ENCODE measurements around the gene UVRAG. TPM values are rescaled to one million over a fixed set of nuclear protein-coding genes. Genes with fewer than 3 reads are reported as not detected.

UVRAG gene
- total and polyA plus RNA-seq, 2 of the 4 experiments (the other 2 are of a cell fraction), result 5.6 to 10.9 TPM

DNA sequence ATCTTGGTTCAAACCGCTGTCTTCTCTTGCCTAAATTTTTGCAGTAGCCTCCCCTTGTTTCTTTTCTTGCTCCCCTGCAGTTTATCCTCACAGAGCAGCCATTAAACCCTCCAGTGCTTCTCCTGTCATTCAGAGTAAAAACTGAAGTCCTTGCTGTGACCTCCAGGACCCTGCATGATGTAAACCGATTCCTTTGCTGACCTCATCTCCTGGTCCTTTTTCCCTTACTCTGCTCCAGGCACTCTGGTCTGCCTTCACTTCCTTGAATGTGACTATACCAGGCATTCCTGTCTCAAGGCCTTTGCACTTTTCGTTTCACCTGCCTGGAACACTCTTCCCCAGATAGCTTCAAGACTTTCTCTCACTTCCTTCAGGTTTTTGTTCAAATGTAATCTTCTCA lies 239.3 kb downstream of the UVRAG start:
- ATAC-seq (ENCODE audit: low read depth), result no peak
- in situ Hi-C loops (cut with MboI; ENCODE audit: low sequenced_read_pairs), result no loop called here

More for the DNA sequence above, 239.3 kb downstream of the UVRAG start:
- Histone ChIP-seq H3K9me3 (ENCODE audit: control insufficient read depth, insufficient read depth, low read length) (no peaks in the 10 kb centered on the region), H4K5ac (ENCODE audit: low read depth, low read length) (no peak overlapping the region), H2BK5ac (ENCODE audit: low read depth, low read length, poor library complexity, severe bottlenecking) (no peak overlapping the region), H3K4me1 (ENCODE audit: control insufficient read depth, insufficient read depth, low read length) (no peaks in the 10 kb centered on the region), H2AK5ac (ENCODE audit: low read depth, low read length) (no peak overlapping the region), H4K20me1 (ENCODE audit: insufficient read depth, low read length) (no peaks in the 10 kb centered on the region), H2BK120ac (ENCODE audit: low read depth, low read length) (no peak overlapping the region), H3K4ac (ENCODE audit: low read depth, low read length) (no peak overlapping the region), H3K23ac (ENCODE audit: low read depth, low read length) (no peak overlapping the region), H2BK20ac (ENCODE audit: low read depth, low read length) (no peak overlapping the region), H4K91ac (ENCODE audit: insufficient read depth, low read depth, low read length) (no peak overlapping the region), H2AK9ac (replicated peaks; ENCODE audit: low read depth, low read length, poor library complexity) (no peak overlapping the region), H3K36me3 (ENCODE audit: control insufficient read depth, insufficient read depth, low read length) (no peaks in the 10 kb centered on the region), H3K56ac (ENCODE audit: extremely low read depth, insufficient read depth, low read length) (no peak overlapping the region), H3K27ac (ENCODE audit: insufficient read depth, low read length) (no peak overlapping the region), H3K79me1 (ENCODE audit: low read depth in 1 of 2, low read length in 2 of 2) (no peaks in the 10 kb centered on the region), H2BK15ac (ENCODE audit: low read depth, low read length) (no peak overlapping the region), H3K27me3 (ENCODE audit: control insufficient read depth, insufficient read depth, low read length) (no peaks in the 10 kb centered on the region), H3K14ac (replicated peaks; ENCODE audit: low read depth, low read length) (no peak overlapping the region), H2AFZ (replicated peaks; ENCODE audit: low read length, poor library complexity) (no peak overlapping the region), H3K4me3 (ENCODE audit: insufficient read depth, low read depth, low read length) (no peak overlapping the region), H3K18ac (ENCODE audit: low read depth, low read length) (no peak overlapping the region), H3K9ac (ENCODE audit: low read depth, low read length) (no peak overlapping the region), H3K4me2 (ENCODE audit: low read depth, low read length) (no peak overlapping the region), H3K9me1 (ENCODE audit: insufficient read depth, low read length) (peaks cover 3% of the 10 kb centered on the region; the same call in 1 of the 2 replicates), H4K8ac (ENCODE audit: low read depth in 2 of 2, low read length in 2 of 2) (no peak overlapping the region)
- ChIA-PET CTCF (no interaction called here), POLR2A (ENCODE audit: unreplicated experiment) (no interaction called here)
- BruUV-seq (replicated peaks), result no TSS peak
- WGBS, 2 experiments (ENCODE audit: extremely low coverage in 2 of 2, insufficient read length in 1 of 2), result 92% methylated on average over 2 of the region's 3 CpGs; no CpG with 5 or more reads in 1 of the 2 experiments
- no peak for DNase-seq
- dilution Hi-C loops (cut with HindIII; ENCODE audit: low sequenced_read_pairs, unreplicated experiment), result no loop called here
- intact Hi-C loops (cut with micrococcal nuclease), result no loop called here
- TF ChIP-seq RAD21 (IDR thresholded peaks at IDR 0.05; ENCODE audit: low read length) (no peak), NFE2L2 (IDR thresholded peaks at IDR 0.05; ENCODE audit: low read depth, low read length) (no peak), MAZ (IDR thresholded peaks at IDR 0.05; ENCODE audit: borderline replicate concordance, low read depth, low read length) (no peak), MXI1 (IDR thresholded peaks at IDR 0.05; ENCODE audit: borderline replicate concordance, low read depth, low read length) (no peak), CEBPB (IDR thresholded peaks at IDR 0.05; ENCODE audit: low read depth, low read length) (no peak)
- TF ChIP-seq, protein P1, sequence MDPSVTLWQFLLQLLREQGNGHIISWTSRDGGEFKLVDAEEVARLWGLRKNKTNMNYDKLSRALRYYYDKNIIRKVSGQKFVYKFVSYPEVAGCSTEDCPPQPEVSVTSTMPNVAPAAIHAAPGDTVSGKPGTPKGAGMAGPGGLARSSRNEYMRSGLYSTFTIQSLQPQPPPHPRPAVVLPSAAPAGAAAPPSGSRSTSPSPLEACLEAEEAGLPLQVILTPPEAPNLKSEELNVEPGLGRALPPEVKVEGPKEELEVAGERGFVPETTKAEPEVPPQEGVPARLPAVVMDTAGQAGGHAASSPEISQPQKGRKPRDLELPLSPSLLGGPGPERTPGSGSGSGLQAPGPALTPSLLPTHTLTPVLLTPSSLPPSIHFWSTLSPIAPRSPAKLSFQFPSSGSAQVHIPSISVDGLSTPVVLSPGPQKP (IDR thresholded peaks at IDR 0.05; ENCODE audit: borderline replicate concordance, low read depth, low read length), result no peak

Data from IMR-90 (cell line).